HEK293 (cell line): Measurements from ENCODE around the gene ZER1.

Source experiments
- FEZF1 ChIP-seq: fragments of 450-650 bp; formaldehyde crosslinking; IDR thresholded peaks from 2 replicates; pipeline ENCODE4 v1.5.1; 2016; ENCODE audit warnings: missing biosample characterization, missing genetic modification characterization
- GLIS2 ChIP-seq: fragments of 450-650 bp; formaldehyde crosslinking; IDR thresholded peaks from 2 replicates; pipeline ENCODE4 v1.5.1; 2016; ENCODE audit warnings: missing biosample characterization, missing genetic modification characterization
- HOXD13 ChIP-seq: sonication (generic); formaldehyde crosslinking; IDR thresholded peaks from 2 replicates; pipeline ENCODE4 v1.8.0; 2022; ENCODE audit warnings: missing genetic modification reagents, borderline replicate concordance
- KLF1 ChIP-seq: fragments of 450-650 bp; formaldehyde crosslinking; IDR thresholded peaks from 2 replicates; pipeline ENCODE4 v1.5.1; 2016; ENCODE audit warnings: missing biosample characterization, missing genetic modification characterization
- KLF9 ChIP-seq: fragments of 450-650 bp; formaldehyde crosslinking; IDR thresholded peaks from 2 replicates; pipeline ENCODE4 v1.5.1; 2016; ENCODE audit warnings: missing biosample characterization, missing genetic modification characterization, low read depth
- SETDB1 ChIP-seq: IDR thresholded peaks from one replicate; pipeline ENCODE4 v1.6.1; 2017; ENCODE audit warnings: mild to moderate bottlenecking, low read length, moderate library complexity, mixed read lengths; ENCODE audit not compliant: insufficient read length
- SP2 ChIP-seq: fragments of 450-650 bp; formaldehyde crosslinking; IDR thresholded peaks from 2 replicates; pipeline ENCODE4 v1.5.1; 2016; ENCODE audit warnings: missing biosample characterization, missing genetic modification characterization
- SP7 ChIP-seq: fragments of 450-650 bp; formaldehyde crosslinking; IDR thresholded peaks from 2 replicates; pipeline ENCODE4 v1.5.1; 2016; ENCODE audit warnings: missing biosample characterization, missing genetic modification characterization
- YY1 ChIP-seq: fragments of 450-650 bp; formaldehyde crosslinking; IDR thresholded peaks from 2 replicates; pipeline ENCODE4 v1.5.1; 2018; ENCODE audit warnings: missing biosample characterization, missing genetic modification characterization
- ZBTB7A ChIP-seq: fragments of 450-650 bp; formaldehyde crosslinking; IDR thresholded peaks from 2 replicates; pipeline ENCODE4 v1.5.1; 2016; ENCODE audit warnings: low read depth, missing biosample characterization, missing genetic modification characterization
- ZEB2 ChIP-seq: fragments of 450-650 bp; formaldehyde crosslinking; IDR thresholded peaks from 2 replicates; pipeline ENCODE4 v1.5.1; 2016; ENCODE audit warnings: missing biosample characterization, missing genetic modification characterization
- ZNF146 ChIP-seq: fragments of 450-650 bp; formaldehyde crosslinking; IDR thresholded peaks from 2 replicates; pipeline ENCODE4 v1.5.1; 2016; ENCODE audit warnings: missing biosample characterization, missing genetic modification characterization
- ZNF311 ChIP-seq: fragments of 450-650 bp; formaldehyde crosslinking; IDR thresholded peaks from 2 replicates; pipeline ENCODE4 v1.5.1; 2017; ENCODE audit warnings: missing biosample characterization, missing genetic modification characterization, borderline replicate concordance
- ZNF623 ChIP-seq: fragments of 450-650 bp; formaldehyde crosslinking; IDR thresholded peaks from 2 replicates; pipeline ENCODE4 v1.5.1; 2016; ENCODE audit warnings: missing biosample characterization, missing genetic modification characterization
- ZNF747 ChIP-seq: fragments of 450-650 bp; formaldehyde crosslinking; IDR thresholded peaks from 2 replicates; pipeline ENCODE4 v1.5.1; 2016; ENCODE audit warnings: missing biosample characterization, missing genetic modification characterization
- ZNF785 ChIP-seq: fragments of 450-650 bp; formaldehyde crosslinking; IDR thresholded peaks from 2 replicates; pipeline ENCODE4 v1.5.1; 2016; ENCODE audit warnings: missing biosample characterization, missing genetic modification characterization
- ZSCAN23 ChIP-seq: fragments of 450-650 bp; formaldehyde crosslinking; IDR thresholded peaks from 2 replicates; pipeline ENCODE4 v1.5.1; 2016; ENCODE audit warnings: missing biosample characterization, missing genetic modification characterization
- ZSCAN30 ChIP-seq: fragments of 450-650 bp; IDR thresholded peaks from 2 replicates; pipeline ENCODE4 v1.5.1; 2018; ENCODE audit warnings: missing biosample characterization, mild to moderate bottlenecking, missing genetic modification characterization, moderate library complexity
- ZXDB ChIP-seq: fragments of 450-650 bp; formaldehyde crosslinking; IDR thresholded peaks from 2 replicates; pipeline ENCODE4 v1.5.1; 2016; ENCODE audit warnings: missing biosample characterization, missing genetic modification characterization
- TF ChIP-seq, protein P1 (sequence below): fragments of 450-650 bp; formaldehyde crosslinking; conservative IDR thresholded peaks from 2 replicates; pipeline ENCODE4 v1.5.1; 2016; ENCODE audit warnings: low read depth, missing biosample characterization, missing genetic modification characterization
- TF ChIP-seq, protein P2 (sequence below): fragments of 450-650 bp; formaldehyde crosslinking; IDR thresholded peaks from 2 replicates; pipeline ENCODE4 v1.5.1; 2016; ENCODE audit warnings: missing biosample characterization, missing genetic modification characterization, borderline replicate concordance
- TF ChIP-seq, protein P3 (sequence below): fragments of 450-650 bp; formaldehyde crosslinking; IDR thresholded peaks from 2 replicates; pipeline ENCODE4 v1.5.1; 2017; ENCODE audit warnings: missing biosample characterization, missing genetic modification characterization
- TF ChIP-seq, protein P4 (sequence below): fragments of 450-650 bp; formaldehyde crosslinking; IDR thresholded peaks from 2 replicates; pipeline ENCODE4 v1.5.1; 2016; ENCODE audit warnings: missing biosample characterization, missing genetic modification characterization
- TF ChIP-seq, protein P5 (sequence below): fragments of 450-650 bp; formaldehyde crosslinking; IDR thresholded peaks from 2 replicates; pipeline ENCODE4 v1.5.1; 2016; ENCODE audit warnings: missing biosample characterization, missing genetic modification characterization

Gene ZER1

DNA sequence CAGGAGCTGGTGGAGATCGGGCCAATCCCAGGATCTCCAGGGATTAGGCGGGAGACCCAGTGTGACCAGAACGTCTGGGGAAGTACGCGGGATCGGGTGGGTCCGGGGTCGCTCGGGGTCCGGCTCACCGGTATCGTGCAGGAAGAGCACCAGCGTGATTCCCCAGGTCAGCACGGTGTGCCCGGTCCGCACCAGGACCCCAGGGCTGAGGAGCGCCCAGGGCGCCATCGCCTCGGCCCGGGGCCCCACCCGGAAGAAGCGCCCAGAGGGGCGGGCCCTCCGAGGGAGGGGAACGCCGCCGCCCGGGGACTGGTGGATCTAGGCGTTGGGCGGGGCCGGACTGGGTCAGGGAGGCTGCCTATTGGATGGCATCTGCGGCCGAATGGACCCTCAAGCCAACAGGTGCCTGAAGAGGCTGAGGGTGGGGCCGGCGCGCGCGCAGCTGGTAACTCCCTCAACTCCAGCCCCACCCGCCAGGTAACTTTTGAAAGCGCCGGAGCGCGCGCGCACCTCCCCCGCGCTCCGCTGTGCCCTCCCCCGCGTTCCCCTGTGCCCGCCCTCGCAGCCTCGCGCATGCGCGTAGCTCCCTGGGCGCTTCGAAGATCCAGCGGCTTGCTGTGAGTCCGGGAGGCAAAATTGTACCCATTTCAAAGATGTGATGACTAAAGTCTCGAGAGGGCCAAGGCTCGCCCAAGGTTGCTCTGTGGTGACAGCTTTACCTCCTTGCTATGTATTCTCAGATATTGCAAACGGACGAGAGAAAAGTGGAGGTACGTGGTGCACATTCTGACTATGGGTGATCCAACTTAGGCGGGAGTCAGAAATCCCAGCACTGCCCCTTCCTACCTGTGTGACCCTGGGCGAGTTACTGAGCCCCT, 47.6 kb downstream of the ZER1 start, which contains the start of gene ZDHHC12 (continued):
- TF ChIP-seq KLF9 (tag by site-specific recombination) (peak; percentile 43; the same call in 1 of the 2 replicates), SP7 (peak; percentile 66), GLIS2 (peak; percentile 98), ZNF785 (tag by site-specific recombination) (0 out of 2 replicates have a peak, but pooled peaks have one; percentile 66), YY1 (tag by site-specific recombination) (peak; percentile 78), HOXD13 (CRISPR knock-in tag) (no peak), ZNF311 (no peak), ZSCAN30 (tag by site-specific recombination) (peak; percentile 78), SETDB1 (peak; percentile 30), KLF1 (tag by site-specific recombination) (peak; percentile 72), ZXDB (tag by site-specific recombination) (peak; percentile 69), ZSCAN23 (tag by site-specific recombination) (peak; percentile 82), ZEB2 (tag by site-specific recombination) (peak; percentile 73; the same call in 1 of the 2 replicates), ZBTB7A (tag by site-specific recombination) (peak; percentile 88), ZNF623 (tag by site-specific recombination) (peak; percentile 21; the same call in 1 of the 2 replicates), SP2 (tag by site-specific recombination) (peak; percentile 97), ZNF747 (no peak), FEZF1 (no peak), ZNF146 (tag by site-specific recombination) (no peak; the same call in 1 of the 2 replicates)
- TF ChIP-seq, protein P1, sequence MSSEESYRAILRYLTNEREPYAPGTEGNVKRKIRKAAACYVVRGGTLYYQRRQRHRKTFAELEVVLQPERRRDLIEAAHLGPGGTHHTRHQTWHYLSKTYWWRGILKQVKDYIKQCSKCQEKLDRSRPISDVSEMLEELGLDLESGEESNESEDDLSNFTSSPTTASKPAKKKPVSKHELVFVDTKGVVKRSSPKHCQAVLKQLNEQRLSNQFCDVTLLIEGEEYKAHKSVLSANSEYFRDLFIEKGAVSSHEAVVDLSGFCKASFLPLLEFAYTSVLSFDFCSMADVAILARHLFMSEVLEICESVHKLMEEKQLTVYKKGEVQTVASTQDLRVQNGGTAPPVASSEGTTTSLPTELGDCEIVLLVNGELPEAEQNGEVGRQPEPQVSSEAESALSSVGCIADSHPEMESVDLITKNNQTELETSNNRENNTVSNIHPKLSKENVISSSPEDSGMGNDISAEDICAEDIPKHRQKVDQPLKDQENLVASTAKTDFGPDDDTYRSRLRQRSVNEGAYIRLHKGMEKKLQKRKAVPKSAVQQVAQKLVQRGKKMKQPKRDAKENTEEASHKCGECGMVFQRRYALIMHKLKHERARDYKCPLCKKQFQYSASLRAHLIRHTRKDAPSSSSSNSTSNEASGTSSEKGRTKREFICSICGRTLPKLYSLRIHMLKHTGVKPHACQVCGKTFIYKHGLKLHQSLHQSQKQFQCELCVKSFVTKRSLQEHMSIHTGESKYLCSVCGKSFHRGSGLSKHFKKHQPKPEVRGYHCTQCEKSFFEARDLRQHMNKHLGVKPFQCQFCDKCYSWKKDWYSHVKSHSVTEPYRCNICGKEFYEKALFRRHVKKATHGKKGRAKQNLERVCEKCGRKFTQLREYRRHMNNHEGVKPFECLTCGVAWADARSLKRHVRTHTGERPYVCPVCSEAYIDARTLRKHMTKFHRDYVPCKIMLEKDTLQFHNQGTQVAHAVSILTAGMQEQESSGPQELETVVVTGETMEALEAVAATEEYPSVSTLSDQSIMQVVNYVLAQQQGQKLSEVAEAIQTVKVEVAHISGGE (tag by site-specific recombination), result peak; percentile 30; the same call in 1 of the 2 replicates
- TF ChIP-seq, protein P2, sequence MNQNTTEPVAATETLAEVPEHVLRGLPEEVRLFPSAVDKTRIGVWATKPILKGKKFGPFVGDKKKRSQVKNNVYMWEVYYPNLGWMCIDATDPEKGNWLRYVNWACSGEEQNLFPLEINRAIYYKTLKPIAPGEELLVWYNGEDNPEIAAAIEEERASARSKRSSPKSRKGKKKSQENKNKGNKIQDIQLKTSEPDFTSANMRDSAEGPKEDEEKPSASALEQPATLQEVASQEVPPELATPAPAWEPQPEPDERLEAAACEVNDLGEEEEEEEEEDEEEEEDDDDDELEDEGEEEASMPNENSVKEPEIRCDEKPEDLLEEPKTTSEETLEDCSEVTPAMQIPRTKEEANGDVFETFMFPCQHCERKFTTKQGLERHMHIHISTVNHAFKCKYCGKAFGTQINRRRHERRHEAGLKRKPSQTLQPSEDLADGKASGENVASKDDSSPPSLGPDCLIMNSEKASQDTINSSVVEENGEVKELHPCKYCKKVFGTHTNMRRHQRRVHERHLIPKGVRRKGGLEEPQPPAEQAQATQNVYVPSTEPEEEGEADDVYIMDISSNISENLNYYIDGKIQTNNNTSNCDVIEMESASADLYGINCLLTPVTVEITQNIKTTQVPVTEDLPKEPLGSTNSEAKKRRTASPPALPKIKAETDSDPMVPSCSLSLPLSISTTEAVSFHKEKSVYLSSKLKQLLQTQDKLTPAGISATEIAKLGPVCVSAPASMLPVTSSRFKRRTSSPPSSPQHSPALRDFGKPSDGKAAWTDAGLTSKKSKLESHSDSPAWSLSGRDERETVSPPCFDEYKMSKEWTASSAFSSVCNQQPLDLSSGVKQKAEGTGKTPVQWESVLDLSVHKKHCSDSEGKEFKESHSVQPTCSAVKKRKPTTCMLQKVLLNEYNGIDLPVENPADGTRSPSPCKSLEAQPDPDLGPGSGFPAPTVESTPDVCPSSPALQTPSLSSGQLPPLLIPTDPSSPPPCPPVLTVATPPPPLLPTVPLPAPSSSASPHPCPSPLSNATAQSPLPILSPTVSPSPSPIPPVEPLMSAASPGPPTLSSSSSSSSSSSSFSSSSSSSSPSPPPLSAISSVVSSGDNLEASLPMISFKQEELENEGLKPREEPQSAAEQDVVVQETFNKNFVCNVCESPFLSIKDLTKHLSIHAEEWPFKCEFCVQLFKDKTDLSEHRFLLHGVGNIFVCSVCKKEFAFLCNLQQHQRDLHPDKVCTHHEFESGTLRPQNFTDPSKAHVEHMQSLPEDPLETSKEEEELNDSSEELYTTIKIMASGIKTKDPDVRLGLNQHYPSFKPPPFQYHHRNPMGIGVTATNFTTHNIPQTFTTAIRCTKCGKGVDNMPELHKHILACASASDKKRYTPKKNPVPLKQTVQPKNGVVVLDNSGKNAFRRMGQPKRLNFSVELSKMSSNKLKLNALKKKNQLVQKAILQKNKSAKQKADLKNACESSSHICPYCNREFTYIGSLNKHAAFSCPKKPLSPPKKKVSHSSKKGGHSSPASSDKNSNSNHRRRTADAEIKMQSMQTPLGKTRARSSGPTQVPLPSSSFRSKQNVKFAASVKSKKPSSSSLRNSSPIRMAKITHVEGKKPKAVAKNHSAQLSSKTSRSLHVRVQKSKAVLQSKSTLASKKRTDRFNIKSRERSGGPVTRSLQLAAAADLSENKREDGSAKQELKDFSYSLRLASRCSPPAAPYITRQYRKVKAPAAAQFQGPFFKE, result no peak
- TF ChIP-seq, protein P3, sequence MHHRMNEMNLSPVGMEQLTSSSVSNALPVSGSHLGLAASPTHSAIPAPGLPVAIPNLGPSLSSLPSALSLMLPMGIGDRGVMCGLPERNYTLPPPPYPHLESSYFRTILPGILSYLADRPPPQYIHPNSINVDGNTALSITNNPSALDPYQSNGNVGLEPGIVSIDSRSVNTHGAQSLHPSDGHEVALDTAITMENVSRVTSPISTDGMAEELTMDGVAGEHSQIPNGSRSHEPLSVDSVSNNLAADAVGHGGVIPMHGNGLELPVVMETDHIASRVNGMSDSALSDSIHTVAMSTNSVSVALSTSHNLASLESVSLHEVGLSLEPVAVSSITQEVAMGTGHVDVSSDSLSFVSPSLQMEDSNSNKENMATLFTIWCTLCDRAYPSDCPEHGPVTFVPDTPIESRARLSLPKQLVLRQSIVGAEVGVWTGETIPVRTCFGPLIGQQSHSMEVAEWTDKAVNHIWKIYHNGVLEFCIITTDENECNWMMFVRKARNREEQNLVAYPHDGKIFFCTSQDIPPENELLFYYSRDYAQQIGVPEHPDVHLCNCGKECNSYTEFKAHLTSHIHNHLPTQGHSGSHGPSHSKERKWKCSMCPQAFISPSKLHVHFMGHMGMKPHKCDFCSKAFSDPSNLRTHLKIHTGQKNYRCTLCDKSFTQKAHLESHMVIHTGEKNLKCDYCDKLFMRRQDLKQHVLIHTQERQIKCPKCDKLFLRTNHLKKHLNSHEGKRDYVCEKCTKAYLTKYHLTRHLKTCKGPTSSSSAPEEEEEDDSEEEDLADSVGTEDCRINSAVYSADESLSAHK (tag by site-specific recombination), result no peak
- TF ChIP-seq, protein P4, sequence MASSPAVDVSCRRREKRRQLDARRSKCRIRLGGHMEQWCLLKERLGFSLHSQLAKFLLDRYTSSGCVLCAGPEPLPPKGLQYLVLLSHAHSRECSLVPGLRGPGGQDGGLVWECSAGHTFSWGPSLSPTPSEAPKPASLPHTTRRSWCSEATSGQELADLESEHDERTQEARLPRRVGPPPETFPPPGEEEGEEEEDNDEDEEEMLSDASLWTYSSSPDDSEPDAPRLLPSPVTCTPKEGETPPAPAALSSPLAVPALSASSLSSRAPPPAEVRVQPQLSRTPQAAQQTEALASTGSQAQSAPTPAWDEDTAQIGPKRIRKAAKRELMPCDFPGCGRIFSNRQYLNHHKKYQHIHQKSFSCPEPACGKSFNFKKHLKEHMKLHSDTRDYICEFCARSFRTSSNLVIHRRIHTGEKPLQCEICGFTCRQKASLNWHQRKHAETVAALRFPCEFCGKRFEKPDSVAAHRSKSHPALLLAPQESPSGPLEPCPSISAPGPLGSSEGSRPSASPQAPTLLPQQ (tag by site-specific recombination), result peak; percentile 94
- TF ChIP-seq, protein P5, sequence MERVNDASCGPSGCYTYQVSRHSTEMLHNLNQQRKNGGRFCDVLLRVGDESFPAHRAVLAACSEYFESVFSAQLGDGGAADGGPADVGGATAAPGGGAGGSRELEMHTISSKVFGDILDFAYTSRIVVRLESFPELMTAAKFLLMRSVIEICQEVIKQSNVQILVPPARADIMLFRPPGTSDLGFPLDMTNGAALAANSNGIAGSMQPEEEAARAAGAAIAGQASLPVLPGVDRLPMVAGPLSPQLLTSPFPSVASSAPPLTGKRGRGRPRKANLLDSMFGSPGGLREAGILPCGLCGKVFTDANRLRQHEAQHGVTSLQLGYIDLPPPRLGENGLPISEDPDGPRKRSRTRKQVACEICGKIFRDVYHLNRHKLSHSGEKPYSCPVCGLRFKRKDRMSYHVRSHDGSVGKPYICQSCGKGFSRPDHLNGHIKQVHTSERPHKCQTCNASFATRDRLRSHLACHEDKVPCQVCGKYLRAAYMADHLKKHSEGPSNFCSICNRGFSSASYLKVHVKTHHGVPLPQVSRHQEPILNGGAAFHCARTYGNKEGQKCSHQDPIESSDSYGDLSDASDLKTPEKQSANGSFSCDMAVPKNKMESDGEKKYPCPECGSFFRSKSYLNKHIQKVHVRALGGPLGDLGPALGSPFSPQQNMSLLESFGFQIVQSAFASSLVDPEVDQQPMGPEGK (tag by site-specific recombination), result peak; percentile 97
